Measurements from ENCODE around the gene PLAA.
A peak's percentile ranks its signal among the peaks of the same experiment; 100 is the strongest.

Gene PLAA

GRCh38 chr9:26946753-26947727 is at the start of gene PLAA:
Gene PLAA, minus strand, starts transcription at chr9:26947242. Its CDS starts 197 bp downstream, at chr9:26947045.
- DNase-seq, result peak; percentile 98

- no peak for DNase-seq
These were observed 48.8 kb upstream of the PLAA start for GRCh38 chr9:26995810-26996209.

DNA sequence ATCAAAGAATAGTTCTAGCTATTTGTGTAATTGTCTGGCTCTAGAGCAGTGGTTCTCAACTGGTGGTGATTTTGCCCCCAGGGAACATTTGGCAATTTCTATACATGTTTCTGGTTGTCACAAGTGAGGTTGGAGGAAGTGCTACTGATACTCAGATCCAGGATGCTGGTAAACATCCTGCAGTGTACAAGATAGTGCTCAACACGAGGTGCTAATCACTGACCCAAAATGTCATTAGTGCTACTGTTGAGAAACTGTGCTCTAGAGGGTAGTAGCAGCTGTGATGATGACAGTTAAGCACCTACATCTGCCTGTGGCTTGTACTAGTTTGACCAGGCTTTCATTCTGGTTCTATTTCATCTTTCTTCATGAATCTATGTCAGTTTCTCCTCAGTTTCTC is 36.3 kb upstream of the PLAA start:
- DNase-seq, result no peak

GRCh38 chr9:26975728-26976707 is 29.0 kb upstream of the PLAA start:
- DNase-seq, result no peak

- no peak for DNase-seq
These were observed 27.9 kb upstream of the PLAA start for GRCh38 chr9:26974927-26975326.

DNA sequence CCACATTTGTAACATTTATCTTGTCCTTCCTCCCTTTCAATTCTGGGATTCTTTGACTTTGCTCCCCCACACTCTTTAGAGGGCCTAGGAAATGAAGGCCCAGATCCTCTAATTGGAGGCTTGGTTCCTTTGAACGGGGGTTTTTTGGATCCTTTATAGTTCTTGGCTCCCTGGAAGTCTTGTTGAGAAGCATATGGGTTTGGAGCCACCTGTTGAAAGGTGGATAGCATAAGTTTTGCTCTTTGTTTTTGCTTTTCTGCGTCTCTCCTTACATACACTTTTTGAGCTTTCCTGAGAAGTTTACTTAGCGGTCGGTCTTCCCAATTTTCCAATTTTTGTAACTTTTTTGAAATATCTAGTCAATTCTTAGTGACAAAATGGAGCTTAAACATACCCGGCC is 26.9 kb upstream of the PLAA start:
- no peak for DNase-seq

- DNase-seq, result no peak
These were observed 24.7 kb upstream of the PLAA start for GRCh38 chr9:26971721-26972120.

GRCh38 chr9:26956860-26957233 is 9.8 kb upstream of the PLAA start:
- no peak for DNase-seq

DNA sequence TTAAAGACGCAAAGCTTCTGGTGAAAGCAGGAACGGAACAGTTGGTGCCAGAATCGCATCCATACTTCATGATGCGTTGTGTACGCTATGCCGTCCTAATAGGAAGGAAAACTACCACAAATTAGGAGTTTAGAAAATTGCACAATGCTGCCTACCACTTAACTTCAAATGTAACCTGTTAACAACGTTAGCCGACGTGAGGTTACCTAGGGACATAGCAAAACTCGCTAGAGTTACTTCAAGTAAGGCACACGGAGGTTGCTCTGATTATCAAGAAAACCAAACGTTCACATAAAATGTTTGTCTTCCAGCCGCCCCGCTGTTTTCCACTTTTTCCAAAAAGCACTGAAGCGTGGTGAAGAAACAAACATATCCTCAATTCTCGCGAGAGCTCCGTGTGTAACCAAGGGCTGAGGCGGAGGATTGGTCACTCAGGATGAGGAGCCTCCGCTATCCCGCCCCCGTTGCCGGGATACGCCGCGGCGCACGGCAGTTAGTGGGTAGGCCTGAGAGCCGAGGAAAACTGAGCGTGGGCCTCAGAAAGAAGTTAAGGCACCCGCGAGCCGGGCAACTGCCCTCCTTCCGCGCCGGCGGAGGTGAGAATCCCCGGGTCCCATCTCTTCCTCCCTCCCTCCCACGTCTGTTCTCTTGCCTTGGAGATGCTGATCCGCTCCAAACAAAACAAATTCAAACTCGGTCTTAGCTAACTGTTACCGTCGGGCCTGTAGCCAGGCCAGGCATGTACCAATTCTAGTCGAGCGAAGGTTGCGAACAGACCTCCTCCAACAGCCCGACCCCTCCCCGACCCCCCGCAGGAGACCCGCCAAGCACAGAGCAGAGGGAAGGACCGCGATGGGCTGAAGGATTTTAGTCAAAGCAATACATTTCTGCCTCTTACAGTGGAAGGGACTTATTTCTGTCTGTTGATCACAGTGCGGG is 9.1 kb upstream of the PLAA start, which contains the start of gene IFT74:
IFT74 (plus strand) TSS at position 492 of the 939 bp plus-strand sequence. CDS start 5,556 bp downstream, outside the sequence.
- DNase-seq, result peak; percentile 99

DNA sequence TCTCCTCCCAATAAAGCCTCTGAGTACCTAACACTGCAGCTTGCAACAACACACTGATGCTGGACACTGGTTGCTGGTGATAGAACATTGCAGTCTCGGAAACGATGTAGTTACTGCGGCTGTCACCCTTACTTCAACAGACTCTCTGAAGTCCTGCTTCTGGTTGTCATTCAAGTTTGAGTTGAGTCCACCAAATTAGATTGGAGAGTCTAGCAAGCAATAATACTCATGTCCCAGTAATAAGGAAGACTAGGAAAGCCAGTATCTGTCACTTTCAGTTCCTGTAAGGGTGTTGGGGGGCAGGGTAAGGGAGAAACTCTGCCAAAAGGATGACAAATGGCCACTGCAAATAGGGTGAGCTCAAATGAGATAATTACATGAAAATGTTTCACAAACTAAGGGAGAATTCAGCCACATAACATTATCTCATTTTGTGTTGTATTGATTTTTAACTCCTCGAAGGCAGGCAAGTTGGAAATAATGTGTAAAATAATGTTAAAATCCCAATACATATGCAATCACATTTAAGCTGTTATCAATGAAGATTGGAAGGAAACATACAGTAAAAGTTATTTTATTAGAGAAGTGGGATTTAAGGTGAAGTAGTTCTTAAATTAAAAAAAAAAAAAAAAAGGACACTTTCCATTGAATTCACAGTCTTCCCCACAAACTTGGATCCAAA is 8.3 kb upstream of the PLAA start:
- DNase-seq, result peak; percentile 33

DNA sequence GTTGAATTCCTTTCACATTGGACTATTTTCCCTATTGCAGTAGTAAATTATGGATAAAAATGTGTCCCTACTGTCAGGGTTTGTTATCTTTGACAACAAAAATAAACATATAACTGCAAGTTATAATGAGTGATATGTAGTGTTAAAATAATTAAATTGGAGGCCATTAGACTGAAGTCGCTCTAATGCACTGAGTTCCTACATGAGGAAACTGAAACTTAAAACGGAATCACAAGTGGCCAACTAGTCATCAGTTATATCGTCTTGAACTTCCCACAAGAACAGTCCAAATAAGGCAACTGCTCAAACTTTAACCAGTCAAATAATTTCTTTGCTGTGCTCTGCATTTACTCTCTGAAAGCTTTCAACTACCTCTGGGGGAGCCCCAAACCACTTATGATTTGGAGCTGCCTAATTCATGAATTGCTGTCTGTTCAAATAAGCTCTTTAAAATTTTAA is 7.0 kb upstream of the PLAA start:
- no peak for DNase-seq

GRCh38 chr9:26951794-26952193 is 4.8 kb upstream of the PLAA start:
- DNase-seq, result no peak

- no peak for DNase-seq
These were observed 3.5 kb upstream of the PLAA start for GRCh38 chr9:26950521-26950920.

DNA sequence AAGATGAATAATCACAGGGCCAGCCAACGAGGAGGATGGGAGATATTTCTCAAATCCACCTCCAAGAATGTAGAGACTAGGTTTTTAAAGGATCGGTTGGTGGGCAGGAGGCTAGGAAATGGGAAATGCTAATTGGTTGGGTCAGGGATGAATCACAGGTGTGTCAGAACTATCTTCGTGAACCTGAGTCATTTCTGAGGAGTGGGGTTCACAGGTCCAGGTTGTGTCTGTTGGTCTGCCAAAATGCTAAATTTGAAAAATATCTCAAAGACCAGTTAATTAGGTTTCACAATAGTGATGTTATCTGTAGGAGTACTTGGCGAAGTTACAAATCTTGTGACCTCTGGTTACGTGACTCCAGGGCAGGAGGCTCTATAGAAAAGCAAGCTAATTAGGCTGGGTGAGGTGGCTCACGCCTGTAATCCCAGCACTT is 2.6 kb upstream of the PLAA start:
- DNase-seq, result no peak

DNA sequence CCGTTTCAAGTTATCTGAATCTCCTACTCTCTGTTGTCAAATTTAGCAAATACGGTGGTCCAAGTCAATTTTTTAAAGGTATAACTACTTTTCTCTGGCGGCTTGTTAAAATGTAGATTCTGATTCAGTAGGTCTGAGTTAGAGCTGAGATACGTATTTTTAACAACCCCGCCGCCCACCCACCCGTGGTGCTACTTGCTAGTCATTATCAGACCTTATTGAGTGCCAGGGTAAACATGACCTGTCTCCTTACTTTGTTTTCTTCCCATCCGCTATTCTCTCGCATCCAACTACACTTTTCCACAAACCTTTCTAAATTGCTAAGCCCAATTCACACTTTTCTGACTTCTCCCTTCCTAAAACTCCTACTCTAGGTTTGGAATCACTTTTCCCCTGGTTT is 694 bp upstream of the PLAA start:
- DNase-seq, result peak; percentile 36

DNA sequence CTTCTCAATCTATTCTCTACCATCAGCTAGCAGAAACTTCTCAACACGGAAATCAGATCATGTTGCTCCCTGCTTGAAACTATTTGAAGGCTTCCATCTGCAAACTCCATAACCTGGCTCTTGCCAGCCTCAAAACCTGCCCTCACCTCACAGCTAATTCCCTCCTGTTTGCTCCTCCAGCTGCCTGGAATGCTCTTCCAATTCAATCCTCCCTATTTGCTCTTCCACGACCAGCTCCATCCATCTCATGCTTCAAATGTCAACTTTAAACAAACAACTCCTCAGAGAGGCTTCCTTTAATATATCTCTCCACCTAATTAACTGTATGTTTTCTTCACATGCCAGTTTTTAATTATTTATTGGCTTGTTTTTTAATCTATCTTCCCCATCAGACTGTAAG is 1.5 kb downstream of the PLAA start:
- peak; percentile 11 for DNase-seq

DNA sequence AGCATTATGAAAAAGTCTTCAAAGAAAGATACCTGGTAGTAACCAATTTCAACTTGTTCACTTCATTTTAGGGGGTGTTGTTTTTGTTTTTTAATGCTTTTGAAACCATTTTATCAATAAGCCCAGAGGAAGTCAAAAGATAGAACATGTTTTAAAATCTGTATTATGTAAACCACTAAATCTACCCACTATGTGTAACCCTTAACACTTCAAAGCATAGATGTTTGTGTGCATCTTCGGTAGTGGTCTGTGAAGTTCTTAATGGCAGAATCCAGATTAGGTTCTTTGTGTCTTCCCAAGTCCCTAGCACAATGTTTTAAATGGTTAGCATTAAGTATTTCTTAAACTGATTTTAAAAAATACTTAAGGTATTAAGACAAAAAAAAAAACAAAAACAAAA is 6.3 kb downstream of the PLAA start:
- no peak for DNase-seq

- DNase-seq, result no peak
These were observed 6.9 kb downstream of the PLAA start for GRCh38 chr9:26939955-26940711.

GRCh38 chr9:26937816-26938371 is 9.1 kb downstream of the PLAA start:
- no peak for DNase-seq

DNA sequence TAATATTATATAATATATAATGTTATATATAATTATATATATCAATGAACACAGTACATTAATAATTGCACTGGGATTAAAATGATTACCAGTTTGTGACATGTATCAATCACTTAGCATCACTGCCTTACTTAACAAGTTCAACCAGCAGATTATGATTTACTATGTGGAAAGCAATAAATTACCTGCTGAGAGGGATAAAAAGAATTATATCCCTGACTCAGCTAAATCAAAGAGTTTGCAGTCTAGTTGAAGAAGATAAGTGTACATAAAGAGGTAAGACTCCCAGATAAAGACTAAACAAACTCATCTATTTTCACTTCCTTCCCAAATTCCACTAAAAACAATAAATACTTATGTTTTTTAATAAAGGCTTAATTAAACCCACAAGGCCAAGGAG is 11.2 kb downstream of the PLAA start:
- no peak for DNase-seq
